K562 (cell line): ENCODE results near the gene ST6GALNAC6. TPM values are rescaled to one million over a fixed set of nuclear protein-coding genes. Genes with fewer than 3 reads are reported as not detected.

Experiments
- CREM ChIP-seq: IDR thresholded peaks from 2 replicates; pipeline ENCODE4 v1.6.1; 2014; ENCODE audit warnings: antibody characterized with exemption, low read depth
- CSDE1 ChIP-seq, 2 experiments: fragments of 450-650 bp; IDR thresholded peaks; 2 replicates each; pipeline ENCODE4 v1.6.1; 2016; ENCODE audit warnings: mild to moderate bottlenecking in 1 of 2
- ESRRA ChIP-seq: fragments of 450-650 bp; IDR thresholded peaks from 2 replicates; pipeline ENCODE4 v1.6.1; 2014; ENCODE audit warnings: low read depth, mild to moderate bottlenecking, moderate library complexity, borderline replicate concordance
- HDAC1 ChIP-seq, 2 experiments: fragments of 450-650 bp; IDR thresholded peaks; 2 replicates each; pipeline ENCODE4 v1.6.1; 2016 to 2017; ENCODE audit warnings: inconsistent platforms in 1 of 2, mild to moderate bottlenecking in 1 of 2, moderate library complexity in 1 of 2
- MTA3 ChIP-seq: fragments of 450-650 bp; formaldehyde crosslinking; IDR thresholded peaks from 2 replicates; pipeline ENCODE4 v1.6.1; 2017; ENCODE audit warnings: mild to moderate bottlenecking, borderline replicate concordance
- NELFE ChIP-seq: IDR thresholded peaks from 2 replicates; pipeline ENCODE4 v1.6.1; 2011; ENCODE audit warnings: mild to moderate bottlenecking; ENCODE audit not compliant: insufficient read depth, insufficient read length
- NFRKB ChIP-seq: fragments of 450-650 bp; IDR thresholded peaks from 2 replicates; pipeline ENCODE4 v1.6.1; 2016; ENCODE audit warnings: low read depth
- RBM22 ChIP-seq: fragments of 200-400 bp; formaldehyde crosslinking; IDR thresholded peaks from 2 replicates; pipeline ENCODE4 v1.6.1; 2018; ENCODE audit warnings: low read length, low read depth; ENCODE audit not compliant: poor library complexity, severe bottlenecking
- SMAD1 ChIP-seq: fragments of 150-350 bp; IDR thresholded peaks from 2 replicates; pipeline ENCODE4 v1.6.1; 2014; ENCODE audit warnings: low read length, low read depth; ENCODE audit not compliant: partially characterized antibody
- SMARCA4 ChIP-seq: fragments of 450-650 bp; IDR thresholded peaks from 2 replicates; pipeline ENCODE4 v1.6.1; 2016
- SMARCC2 ChIP-seq: fragments of 450-650 bp; IDR thresholded peaks from 2 replicates; pipeline ENCODE4 v1.6.1; 2017; ENCODE audit warnings: antibody characterized with exemption, moderate library complexity, mild to moderate bottlenecking, low read depth
- SP1 ChIP-seq: sonication (generic); formaldehyde crosslinking; IDR thresholded peaks from 2 replicates; pipeline ENCODE4 v1.8.1; 2022; ENCODE audit warnings: mild to moderate bottlenecking, missing genetic modification reagents
- polyA plus RNA-seq, 8 experiments: library from polyadenylated mRNA; depleted of rRNA in 4 of 8; stranded (reverse) in 5 of 8; unstranded in 3 of 8; fragments of >200 nt; fragmentation: Nextera tagmentation in 2 of 8; fragmentation: Illumina TruSeq in 1 of 8; extraction: Ambion mirVana in 2 of 8; extraction: Trizol in 1 of 8; gene quantifications; 2 replicates each; pipeline versions ENCODE4 v1.2.1 to v1.2.3, GENCODE V29; 2011 to 2014; ENCODE audit warnings: inconsistent platforms in 1 of 8, missing spikeins in 1 of 8
- total RNA-seq, 7 experiments: library from RNA; depleted of rRNA in 6 of 7; stranded (reverse); fragments of >200 nt in 6 of 7; fragmentation: Illumina TruSeq in 2 of 7; extraction: Trizol in 2 of 7; gene quantifications; 2 replicates each; pipeline versions ENCODE4 v1.2.1 to v1.2.3, GENCODE V29; 2011 to 2021; ENCODE audit warnings: low replicate concordance in 1 of 7
- TF ChIP-seq, protein P1 (sequence below): IDR thresholded peaks from 2 replicates; pipeline ENCODE4 v1.6.1; 2012; ENCODE audit warnings: low read depth, low read length, improper control_type of control experiment, borderline replicate concordance
- TF ChIP-seq, protein P2 (sequence below): sonication (generic); formaldehyde crosslinking; IDR thresholded peaks from 2 replicates; pipeline ENCODE4 v1.8.1; 2023; ENCODE audit warnings: missing genetic modification reagents, mild to moderate bottlenecking, borderline replicate concordance
- TF ChIP-seq, protein P3 (sequence below): sonication (generic); formaldehyde crosslinking; IDR thresholded peaks from 2 replicates; pipeline ENCODE4 v1.8.0; 2022; ENCODE audit warnings: mild to moderate bottlenecking, missing genetic modification reagents

Gene ST6GALNAC6
- total and polyA plus RNA-seq, 9 of the 15 experiments (the other 6 are each of a cell fraction or from before 2014, with no cell fraction given) = 0.13 to 23.0 (median 14.5) TPM

DNA sequence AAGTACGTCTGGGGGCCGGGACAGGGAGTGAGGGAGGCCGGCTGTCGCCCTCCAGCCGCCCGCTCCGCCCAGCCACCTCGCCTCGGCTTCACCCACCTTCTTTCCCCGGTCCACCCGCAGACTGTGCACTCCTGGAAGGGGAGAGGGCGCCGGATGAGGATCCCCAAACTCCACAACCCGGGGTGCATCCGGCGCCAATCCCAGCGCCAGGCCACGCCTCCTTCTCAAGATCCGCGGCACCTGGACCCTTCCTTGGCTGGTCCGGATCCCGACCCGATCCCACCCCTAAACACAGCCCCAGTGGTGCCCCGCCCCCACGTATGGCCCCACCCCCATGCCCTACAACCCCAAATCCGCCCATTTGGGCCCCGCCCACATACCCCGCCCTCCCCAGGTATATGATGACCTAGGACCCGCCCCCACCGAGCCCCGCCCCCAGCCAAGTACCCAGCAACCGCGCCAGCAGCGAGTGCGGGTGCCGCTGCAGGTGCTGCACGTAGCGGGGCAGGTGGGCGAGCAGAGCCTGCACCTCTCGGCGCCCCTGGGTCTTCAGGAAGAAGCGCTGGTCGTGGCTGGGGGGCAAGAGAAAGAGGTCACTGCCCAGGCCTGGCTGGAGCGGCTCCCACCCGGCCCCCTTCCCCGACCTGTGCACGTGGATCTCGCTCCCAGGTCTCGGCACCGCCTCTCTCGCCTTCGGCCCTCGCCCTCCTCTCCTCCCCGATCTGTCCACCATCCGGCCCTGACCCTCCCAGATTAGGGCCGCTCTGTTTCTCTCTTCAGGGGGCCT is 28.0 kb upstream of the ST6GALNAC6 start (continued):
- TF ChIP-seq, protein P1, sequence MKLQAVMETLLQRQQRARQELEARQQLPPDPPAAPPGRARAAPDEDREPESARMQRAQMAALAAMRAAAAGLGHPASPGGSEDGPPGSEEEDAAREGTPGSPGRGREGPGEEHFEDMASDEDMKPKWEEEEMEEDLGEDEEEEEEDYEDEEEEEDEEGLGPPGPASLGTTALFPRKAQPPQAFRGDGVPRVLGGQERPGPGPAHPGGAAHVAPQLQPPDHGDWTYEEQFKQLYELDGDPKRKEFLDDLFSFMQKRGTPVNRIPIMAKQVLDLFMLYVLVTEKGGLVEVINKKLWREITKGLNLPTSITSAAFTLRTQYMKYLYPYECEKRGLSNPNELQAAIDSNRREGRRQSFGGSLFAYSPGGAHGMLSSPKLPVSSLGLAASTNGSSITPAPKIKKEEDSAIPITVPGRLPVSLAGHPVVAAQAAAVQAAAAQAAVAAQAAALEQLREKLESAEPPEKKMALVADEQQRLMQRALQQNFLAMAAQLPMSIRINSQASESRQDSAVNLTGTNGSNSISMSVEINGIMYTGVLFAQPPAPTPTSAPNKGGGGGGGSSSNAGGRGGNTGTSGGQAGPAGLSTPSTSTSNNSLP = no peak
- no peak for TF ChIP-seq ESRRA
- TF ChIP-seq SMARCC2 = no peak
- TF ChIP-seq SP1 (CRISPR knock-in tag) = peak; percentile 15; the same call in 1 of the 2 replicates
- TF ChIP-seq NELFE = no peak
- TF ChIP-seq RBM22 = peak; percentile 12
- no peak for TF ChIP-seq MTA3
- TF ChIP-seq, protein P2, sequence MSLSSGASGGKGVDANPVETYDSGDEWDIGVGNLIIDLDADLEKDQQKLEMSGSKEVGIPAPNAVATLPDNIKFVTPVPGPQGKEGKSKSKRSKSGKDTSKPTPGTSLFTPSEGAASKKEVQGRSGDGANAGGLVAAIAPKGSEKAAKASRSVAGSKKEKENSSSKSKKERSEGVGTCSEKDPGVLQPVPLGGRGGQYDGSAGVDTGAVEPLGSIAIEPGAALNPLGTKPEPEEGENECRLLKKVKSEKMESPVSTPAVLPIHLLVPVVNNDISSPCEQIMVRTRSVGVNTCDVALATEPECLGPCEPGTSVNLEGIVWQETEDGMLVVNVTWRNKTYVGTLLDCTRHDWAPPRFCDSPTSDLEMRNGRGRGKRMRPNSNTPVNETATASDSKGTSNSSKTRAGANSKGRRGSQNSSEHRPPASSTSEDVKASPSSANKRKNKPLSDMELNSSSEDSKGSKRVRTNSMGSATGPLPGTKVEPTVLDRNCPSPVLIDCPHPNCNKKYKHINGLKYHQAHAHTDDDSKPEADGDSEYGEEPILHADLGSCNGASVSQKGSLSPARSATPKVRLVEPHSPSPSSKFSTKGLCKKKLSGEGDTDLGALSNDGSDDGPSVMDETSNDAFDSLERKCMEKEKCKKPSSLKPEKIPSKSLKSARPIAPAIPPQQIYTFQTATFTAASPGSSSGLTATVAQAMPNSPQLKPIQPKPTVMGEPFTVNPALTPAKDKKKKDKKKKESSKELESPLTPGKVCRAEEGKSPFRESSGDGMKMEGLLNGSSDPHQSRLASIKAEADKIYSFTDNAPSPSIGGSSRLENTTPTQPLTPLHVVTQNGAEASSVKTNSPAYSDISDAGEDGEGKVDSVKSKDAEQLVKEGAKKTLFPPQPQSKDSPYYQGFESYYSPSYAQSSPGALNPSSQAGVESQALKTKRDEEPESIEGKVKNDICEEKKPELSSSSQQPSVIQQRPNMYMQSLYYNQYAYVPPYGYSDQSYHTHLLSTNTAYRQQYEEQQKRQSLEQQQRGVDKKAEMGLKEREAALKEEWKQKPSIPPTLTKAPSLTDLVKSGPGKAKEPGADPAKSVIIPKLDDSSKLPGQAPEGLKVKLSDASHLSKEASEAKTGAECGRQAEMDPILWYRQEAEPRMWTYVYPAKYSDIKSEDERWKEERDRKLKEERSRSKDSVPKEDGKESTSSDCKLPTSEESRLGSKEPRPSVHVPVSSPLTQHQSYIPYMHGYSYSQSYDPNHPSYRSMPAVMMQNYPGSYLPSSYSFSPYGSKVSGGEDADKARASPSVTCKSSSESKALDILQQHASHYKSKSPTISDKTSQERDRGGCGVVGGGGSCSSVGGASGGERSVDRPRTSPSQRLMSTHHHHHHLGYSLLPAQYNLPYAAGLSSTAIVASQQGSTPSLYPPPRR (CRISPR knock-in tag) = no peak
- TF ChIP-seq NFRKB = no peak
- no peak for TF ChIP-seq SMARCA4
- TF ChIP-seq, protein P3, sequence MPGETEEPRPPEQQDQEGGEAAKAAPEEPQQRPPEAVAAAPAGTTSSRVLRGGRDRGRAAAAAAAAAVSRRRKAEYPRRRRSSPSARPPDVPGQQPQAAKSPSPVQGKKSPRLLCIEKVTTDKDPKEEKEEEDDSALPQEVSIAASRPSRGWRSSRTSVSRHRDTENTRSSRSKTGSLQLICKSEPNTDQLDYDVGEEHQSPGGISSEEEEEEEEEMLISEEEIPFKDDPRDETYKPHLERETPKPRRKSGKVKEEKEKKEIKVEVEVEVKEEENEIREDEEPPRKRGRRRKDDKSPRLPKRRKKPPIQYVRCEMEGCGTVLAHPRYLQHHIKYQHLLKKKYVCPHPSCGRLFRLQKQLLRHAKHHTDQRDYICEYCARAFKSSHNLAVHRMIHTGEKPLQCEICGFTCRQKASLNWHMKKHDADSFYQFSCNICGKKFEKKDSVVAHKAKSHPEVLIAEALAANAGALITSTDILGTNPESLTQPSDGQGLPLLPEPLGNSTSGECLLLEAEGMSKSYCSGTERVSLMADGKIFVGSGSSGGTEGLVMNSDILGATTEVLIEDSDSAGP (CRISPR knock-in tag) = no peak
- 0 out of 2 replicates have a peak, but pooled peaks have one; percentile 13 for TF ChIP-seq CREM
- TF ChIP-seq CSDE1 (IDR thresholded peaks at IDR 0.05) = no peak
- peak in 1 of 2 experiments; percentile 38; a peak in 2 of 4 replicates for TF ChIP-seq HDAC1 (IDR thresholded peaks at IDR 0.05)
- TF ChIP-seq SMAD1 = no peak
